Effector CD4-positive, alpha-beta T cell (primary cell): ENCODE measurements around the gene C19orf85.

Source experiments
- DNase-seq: peaks from one replicate; pipeline ENCODE4 v3.0.0-alpha.2; 2020

Gene C19orf85

DNA sequence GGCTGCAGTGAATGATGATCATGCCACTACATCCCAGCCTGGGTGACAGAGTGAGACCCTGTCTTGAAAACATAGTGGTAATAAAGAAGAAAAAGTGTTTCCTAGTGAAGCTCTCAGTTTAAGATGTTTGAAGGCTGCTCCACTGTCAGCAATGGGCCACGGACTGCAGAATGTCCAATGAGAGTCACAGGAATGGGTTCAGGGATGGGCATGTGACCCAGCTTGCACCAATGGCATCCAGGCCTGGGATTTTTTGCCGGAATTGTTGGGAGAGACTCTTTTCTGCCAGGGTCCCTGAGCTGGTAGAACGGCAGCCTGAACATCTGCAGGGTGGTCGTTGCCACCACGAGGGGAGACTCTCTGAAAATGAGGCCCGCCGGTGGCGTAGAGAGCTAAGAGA is 27.7 kb downstream of the C19orf85 start:
- no peak for DNase-seq

DNA sequence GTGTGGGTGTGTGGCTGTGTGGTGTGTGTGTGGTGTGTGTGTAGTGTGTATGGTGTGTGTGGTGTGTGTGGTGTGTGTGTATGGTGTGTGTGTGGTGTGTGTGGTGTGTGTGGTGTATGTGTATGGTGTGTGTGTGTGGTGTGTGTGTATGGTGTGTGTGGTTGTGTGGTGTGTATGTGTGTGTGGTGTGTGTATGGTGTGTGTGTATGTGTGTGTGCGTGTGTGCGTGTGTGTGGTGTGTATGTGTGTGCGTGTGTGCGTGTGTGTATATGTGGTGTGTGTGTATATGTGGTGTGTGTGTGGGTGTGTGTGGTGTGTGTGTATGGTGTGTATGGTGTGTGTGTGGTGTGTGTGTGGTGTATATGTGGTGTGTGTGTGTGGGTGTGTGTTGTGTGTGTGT is 29.5 kb downstream of the C19orf85 start:
- DNase-seq, result no peak

DNA sequence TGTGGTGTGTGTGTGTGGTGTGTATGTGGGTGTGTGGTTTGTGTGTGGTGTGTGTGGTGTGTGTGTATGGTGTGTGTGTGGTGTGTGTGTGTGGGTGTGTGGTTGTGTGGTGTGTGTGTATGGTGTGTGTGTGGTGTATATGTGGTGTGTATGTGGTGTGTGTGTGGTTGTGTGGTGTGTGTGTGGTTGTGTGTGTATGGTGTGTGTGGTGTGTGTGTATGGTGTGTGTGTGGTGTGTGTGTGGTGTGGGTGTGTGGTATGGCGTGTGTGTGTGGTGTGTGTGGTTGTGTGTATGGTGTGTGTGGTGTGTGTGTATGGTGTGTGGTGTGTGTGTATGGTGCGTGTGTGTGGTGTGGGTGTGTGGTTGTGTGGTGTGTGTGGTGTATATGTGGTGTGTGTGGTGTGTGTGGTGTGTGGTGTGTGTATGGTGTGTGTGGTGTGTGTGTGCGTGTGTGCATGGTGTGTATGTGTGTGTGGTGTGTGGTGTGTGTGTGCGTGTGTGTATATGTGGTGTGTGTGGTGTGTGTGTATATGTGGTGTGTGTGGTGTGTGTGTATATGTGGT is 30.1 kb downstream of the C19orf85 start:
- DNase-seq, result no peak

DNA sequence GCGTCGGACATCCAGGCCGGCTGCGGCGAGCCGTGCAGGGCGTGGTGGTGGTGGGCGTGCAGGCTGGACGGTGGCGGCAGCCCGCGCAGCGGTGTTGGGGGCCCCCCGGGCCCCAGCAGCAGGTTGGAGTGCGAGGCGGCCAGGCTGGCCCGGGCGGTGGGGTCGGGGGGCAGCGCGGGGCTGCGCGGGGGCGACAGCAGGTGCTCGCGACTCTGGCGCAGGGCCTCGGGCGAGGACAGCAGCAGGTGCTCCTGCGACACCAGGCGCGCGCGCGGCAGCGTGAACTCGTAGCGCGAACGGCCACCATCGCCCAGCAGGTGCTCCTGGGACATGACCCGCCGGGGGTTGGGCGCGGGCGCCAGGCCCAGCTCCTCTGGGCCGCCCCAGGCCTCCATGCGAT is 31.3 kb downstream of the C19orf85 start:
- no peak for DNase-seq

DNA sequence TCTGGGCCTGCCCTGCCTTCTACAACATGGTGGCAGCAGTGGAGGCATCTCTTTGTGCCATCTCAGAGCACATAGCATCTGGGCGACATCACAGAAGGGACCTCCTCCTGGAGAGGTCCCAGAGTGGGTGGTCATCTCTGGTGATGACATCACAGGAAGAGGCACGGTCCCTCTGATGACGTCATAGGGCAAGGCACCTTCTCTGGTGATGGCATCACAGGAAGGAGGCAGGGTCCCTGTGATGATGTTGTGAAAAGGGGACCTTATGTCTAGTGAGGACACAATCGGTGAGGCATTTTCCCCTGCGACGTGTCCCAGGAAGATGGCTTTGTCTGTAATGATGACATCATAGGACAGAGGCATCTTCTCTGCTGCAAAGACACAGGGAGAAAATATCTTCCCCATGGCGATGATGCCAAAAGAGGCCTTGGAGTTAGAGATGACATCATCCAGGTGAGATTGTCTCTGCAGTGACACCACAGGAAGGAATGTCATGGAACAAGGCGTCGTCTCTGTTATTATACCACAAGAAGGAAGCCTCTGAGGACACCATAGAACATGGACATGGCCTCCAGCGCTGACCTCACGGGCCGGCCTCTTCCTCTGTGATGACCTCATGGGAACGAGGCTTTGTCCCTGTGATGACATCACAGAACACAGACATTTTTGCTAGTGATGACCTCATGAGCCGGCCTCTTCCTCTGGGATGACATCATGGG is 32.2 kb downstream of the C19orf85 start:
- no peak for DNase-seq

DNA sequence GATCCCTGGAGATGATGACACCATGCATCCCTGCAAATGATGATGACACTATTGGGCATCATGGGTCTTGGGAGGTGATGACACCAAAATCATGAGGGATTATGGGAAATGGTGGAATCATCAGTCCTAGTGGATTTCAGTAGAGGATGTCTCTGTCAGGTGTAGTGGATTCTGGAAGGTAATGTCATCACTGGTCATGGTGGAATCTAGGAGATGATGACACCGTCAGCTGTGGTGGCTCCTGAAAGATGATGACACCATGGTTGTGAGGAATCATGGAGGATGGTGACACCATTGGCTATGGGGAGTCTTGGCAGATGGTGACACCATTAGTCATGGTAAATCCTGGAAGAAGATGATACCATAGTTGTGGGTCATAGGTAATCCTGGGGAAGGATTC is 33.4 kb downstream of the C19orf85 start:
- no peak for DNase-seq

DNA sequence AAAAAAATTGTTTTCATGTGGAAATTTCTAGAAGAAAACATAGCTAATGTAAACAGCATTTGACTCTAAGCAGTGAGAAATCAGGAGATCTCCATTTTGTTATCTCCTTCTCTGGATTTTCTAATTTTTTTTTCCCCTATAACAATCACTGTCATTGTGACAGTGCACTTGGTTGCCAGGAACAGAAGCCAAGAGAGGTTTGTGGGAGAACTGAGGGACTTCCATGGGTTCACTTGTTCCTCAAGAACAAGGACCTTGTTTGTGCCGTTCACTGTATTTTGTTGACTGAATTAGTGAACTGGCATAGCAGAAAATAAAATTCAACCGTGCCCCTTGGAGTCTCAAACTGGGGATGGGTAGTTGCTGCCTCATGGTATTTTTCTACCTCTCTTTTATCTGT is 38.5 kb downstream of the C19orf85 start:
- DNase-seq, result no peak

DNA sequence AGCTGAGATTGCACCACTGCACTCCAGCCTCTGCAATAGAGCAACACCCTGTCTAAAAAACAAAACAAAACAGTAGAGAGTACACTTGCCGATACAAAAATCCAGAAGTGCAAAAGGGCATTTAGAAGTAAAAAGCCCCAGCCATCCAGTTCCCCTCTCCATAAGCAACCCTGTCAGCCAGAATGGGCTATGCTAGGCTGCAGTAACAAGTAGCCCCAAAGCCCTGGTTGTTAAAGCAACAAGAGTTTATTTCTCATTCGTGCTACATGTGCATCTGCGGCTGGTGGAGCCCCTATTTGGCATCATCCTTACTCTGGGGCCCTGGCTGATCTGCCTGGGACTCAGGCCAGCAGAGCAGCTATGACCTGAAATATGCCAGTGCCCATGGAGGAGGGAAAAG is 40.0 kb downstream of the C19orf85 start:
- DNase-seq, result no peak

DNA sequence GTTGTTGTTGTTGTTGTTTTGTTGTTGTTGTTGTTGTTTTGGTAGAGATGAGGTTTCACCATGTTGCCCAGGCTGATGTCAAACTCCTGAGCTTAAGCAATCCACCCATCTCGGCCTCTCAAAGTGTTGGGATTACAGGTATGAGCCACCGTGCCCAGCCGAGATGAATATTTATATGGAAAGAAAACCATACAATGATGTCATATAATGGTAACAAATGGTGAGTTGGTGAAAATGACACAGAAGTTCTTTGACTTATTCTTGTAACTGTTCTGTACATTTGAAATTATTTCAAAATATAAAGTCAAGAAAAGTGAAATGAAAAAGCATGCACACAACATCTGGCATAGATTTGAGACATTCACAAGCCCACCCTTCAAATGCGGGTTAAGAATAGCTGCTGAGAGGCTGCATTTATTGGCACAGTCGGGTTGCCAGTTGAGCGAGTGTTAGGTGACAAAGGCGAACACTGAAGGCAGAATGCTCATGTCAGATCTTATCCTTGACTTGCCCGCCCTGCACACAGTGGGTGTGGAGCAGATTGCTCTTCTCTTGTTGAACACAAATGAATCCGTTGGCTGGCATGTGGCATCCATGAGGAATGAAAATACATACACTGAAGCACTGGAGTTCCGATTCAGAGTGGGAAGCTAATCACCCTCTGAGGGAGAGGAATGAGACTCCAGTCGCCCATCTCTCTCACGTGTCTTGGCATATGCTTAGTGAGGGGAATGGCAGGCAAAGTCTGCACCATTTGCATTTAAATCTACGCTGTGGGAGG is 41.1 kb downstream of the C19orf85 start:
- no peak for DNase-seq

DNA sequence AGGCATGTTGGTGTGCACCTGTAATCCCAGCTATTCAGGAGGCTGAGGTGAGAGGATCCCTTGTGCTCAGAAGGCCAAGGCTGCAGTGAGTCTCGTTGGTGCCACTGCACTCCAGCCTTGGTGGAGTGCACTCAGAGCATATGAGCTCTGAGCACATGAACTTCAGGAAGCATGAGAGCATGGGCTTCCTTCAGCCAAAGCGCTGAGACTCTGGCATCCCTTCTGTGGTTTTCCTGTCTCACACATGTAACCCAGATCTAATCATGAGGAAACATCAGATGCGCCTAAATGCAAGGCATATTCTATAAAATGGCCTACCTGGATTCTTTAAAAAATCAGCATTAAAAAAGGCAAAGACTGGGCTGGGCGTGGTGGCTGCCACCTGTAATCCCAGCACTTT is 43.3 kb downstream of the C19orf85 start:
- peak; percentile 26 for DNase-seq

DNA sequence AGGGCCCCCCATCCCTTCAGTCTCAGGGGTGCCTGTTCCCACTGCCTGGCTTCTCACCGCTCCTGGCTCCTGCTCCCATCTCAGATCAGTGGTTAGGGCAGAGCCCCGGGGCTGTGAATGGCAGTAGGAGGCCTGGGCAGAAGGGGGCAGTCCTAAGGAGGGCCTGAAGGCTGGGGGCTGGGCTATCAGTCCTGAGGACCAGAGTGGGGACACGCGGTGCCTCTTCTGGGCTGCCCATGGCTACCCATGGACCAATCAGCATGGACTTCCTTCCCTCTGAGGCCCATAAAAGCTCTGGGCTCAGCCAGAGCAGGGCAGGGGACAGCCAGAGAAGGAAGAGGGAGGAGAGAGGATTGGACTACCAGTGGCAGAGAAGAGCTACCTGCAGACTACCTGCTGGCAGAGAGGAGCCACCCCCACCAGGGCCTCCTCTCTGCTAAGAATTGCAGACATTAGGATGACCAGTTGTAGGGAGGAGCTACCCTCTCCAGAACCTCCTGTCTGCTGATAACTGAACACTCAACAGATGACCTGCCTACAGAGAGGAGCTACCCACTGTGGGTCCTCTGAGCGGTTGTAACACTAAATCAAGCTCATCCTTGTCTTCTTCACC is 44.8 kb downstream of the C19orf85 start:
- DNase-seq, result no peak

DNA sequence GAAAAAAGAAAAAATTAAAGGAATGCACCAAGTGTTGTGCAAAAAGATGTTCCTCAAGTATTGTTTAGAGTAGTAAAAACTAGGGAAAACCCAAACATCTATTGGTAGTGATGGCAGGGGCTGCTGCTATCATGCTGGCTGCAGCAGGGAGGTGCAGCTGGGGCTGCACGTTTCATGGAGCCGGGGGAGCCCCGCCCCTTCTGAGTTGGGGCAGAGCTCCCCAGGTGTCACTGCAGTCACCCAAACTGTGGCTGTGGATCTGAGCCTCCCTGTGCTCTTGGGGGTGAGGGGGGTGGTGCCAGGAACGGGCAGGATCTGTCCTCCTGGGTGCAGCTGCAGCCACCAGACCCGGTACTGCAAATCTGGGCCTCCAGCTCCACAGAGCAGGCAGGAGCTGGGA is 45.4 kb downstream of the C19orf85 start:
- no peak for DNase-seq

DNA sequence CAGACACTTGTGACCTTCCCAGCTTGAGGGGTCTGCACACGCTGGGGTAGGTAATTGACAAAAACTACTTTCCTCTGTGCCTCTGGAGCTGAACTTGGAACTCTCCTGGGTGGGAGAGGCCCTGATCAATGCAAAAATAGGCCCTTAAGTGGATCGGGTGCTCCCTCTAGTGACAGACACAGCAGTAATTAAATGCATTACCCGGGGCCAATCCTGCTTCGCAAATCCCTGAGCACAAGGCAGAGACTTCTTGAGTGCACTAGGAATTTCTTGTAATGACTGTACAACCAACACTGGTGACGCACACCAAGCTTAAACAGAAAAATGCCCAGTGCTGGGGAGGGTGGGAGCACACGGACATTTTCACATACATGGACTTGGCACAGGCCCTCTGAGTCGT is 46.4 kb downstream of the C19orf85 start:
- DNase-seq, result peak; percentile 36
